ENCODE measurements around the gene PRMT2.

DNA sequence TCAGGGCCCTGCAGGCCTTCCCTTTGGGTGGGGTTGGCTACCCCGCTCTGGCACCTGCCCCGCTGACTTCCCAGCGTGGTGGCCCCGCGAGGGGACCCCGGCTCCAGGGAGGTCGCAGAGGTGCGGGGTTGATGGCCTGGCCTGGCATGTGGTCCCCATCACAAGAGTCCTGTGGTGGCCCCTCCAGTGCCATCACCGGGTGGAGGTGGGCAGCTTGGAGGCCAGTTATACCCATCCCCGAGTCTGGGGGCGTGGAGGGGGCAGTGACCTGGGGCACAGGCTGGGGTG is 26.8 kb downstream of the PRMT2 start:
- TF ChIP-seq, protein P1, sequence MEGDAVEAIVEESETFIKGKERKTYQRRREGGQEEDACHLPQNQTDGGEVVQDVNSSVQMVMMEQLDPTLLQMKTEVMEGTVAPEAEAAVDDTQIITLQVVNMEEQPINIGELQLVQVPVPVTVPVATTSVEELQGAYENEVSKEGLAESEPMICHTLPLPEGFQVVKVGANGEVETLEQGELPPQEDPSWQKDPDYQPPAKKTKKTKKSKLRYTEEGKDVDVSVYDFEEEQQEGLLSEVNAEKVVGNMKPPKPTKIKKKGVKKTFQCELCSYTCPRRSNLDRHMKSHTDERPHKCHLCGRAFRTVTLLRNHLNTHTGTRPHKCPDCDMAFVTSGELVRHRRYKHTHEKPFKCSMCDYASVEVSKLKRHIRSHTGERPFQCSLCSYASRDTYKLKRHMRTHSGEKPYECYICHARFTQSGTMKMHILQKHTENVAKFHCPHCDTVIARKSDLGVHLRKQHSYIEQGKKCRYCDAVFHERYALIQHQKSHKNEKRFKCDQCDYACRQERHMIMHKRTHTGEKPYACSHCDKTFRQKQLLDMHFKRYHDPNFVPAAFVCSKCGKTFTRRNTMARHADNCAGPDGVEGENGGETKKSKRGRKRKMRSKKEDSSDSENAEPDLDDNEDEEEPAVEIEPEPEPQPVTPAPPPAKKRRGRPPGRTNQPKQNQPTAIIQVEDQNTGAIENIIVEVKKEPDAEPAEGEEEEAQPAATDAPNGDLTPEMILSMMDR (conservative IDR thresholded peaks at IDR 0.05 in 1 of 2, IDR thresholded peaks at IDR 0.05 in 1 of 2; ENCODE audit: extremely low read depth in 1 of 2, insufficient read depth in 1 of 2, low read depth in 1 of 2, low read length in 2 of 2) = no peak
- TF ChIP-seq EZH2 (IDR thresholded peaks at IDR 0.05; ENCODE audit: borderline replicate concordance, low read length) = no peak

Measured in mammary epithelial cell (primary cell).